Neural progenitor cell (in vitro differentiated cells): ENCODE data around the gene CAVIN2.

Experiments
- CTCF ChIP-seq: fragments of 200-600 bp; sonication (generic); IDR thresholded peaks from 2 replicates; pipeline ENCODE4 v1.5.1; 2017; ENCODE audit warnings: antibody characterized with exemption, mild to moderate bottlenecking
- EZH2phosphoT487 ChIP-seq: fragments of 200-600 bp; sonication (generic); IDR thresholded peaks from 2 replicates; pipeline ENCODE4 v1.6.1; 2017; ENCODE audit warnings: antibody characterized with exemption

GRCh38 chr2:191869781-191870180, 22.9 kb upstream of the CAVIN2 start:
- TF ChIP-seq CTCF, result no peak
- no peak for TF ChIP-seq EZH2phosphoT487
